ENCODE data around the gene BSND.
"Not testable (repeated sequence)": the region's sequence is repeated elsewhere in the genome, so short reads cannot be mapped to it uniquely, and the experiment has no call there.

DNA sequence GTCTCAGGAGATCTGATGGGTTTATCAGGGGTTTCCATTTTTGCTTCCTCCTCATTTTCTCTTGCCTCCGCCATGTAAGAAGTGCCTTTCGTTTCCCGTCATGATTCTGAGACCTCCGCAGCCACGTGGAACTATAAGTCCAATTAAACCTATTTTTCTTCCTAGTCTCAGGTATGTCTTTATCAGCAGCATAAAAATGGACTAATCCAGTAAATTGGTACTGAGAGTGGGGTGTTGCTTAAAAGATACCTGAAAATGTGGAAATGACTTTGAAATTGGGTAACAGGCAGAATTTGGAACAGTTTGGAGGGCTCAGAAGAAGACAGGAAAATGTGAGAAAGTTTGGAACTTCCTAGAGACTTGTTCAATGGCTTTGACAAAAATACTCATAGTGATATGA is 32.4 kb downstream of the BSND start:
- TF ChIP-seq POLR2A (IDR thresholded peaks at IDR 0.05), result not testable (repeated sequence)
- TF ChIP-seq, protein P1, sequence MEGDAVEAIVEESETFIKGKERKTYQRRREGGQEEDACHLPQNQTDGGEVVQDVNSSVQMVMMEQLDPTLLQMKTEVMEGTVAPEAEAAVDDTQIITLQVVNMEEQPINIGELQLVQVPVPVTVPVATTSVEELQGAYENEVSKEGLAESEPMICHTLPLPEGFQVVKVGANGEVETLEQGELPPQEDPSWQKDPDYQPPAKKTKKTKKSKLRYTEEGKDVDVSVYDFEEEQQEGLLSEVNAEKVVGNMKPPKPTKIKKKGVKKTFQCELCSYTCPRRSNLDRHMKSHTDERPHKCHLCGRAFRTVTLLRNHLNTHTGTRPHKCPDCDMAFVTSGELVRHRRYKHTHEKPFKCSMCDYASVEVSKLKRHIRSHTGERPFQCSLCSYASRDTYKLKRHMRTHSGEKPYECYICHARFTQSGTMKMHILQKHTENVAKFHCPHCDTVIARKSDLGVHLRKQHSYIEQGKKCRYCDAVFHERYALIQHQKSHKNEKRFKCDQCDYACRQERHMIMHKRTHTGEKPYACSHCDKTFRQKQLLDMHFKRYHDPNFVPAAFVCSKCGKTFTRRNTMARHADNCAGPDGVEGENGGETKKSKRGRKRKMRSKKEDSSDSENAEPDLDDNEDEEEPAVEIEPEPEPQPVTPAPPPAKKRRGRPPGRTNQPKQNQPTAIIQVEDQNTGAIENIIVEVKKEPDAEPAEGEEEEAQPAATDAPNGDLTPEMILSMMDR (IDR thresholded peaks at IDR 0.05 in 4 of 5, conservative IDR thresholded peaks at IDR 0.05 in 1 of 5), result not testable (repeated sequence)

Data from gastrocnemius medialis (tissue), 4 donors.